ENCODE data around the gene SLIT2.

SLIT2 gene

DNA sequence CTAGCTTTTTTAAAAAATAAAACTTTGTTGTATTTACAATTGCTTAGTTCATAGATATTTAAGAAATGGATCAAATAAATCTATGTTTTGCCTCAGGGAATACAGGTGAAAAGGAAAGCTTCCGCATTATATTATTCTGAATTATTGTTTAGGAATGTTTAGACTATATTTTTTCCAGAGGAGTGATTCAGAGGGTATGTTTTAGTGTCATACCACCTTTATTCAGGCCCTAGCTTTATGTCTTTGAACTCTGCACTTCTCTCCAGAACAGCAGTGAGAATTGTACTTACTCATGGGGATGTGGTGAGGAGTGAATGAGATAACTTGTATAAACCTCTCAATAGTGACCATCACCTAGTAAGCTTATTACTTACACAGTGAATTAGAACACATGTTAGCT, 14.0 kb downstream of the SLIT2 start:
- DNase-seq = no peak

DNA sequence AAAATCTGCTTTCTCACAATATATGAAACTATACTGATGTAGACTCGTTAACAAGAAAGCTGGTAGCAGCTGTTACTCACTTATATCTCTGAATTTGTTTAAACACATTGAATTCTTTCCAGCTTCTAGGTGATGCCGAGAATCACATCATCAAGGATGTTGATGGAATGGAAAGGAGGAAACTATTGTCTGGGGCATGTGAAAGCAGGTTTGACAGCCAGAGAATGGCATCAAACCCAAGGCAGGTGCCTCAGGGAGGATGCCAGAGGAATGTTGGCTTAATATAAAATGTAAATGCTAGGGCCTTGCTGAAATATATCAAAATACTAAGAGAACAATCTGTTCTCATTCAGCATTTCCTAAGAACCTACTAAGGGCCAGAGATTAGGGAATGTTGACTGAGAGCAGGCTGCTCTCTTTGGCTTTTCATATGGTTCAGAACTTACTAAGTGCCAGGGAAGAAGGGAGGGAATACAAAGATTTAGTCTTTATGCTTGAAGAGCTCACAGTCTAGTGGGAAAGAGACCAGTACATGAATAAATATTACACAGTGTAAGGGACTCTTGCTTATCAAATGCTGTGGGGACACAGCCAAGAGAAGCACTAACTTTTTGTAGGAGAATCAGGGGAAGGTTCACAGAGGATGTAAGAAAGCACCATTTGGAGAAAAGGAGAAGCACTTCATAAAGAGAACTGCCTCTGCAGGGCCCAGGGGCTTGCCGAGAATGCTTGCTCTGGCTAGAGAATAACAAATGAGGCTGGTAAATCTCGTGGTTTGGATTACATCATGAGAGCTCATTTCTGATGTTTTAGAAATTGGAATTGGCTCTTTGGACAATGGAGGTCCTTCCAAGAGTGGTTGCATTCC, 14.7 kb downstream of the SLIT2 start:
- DNase-seq = no peak

DNA sequence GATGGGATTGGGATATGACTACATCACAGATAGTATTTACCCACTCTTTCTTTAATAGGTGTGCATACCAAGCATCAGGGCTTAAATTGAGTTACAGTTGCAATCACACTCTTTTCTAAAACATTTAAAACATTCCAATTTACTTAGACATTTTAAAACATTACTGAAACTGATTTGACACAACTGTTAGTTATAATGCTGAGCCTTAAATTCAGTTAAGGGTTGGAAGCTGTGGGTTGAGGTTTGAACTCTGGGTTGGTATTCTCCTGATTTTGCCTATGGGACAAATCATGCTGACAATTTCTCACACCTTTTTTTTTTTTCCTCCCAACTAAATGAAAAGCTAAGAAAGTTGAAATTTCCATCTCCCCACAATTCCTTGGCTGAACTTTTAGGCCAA, 16.3 kb downstream of the SLIT2 start:
- DNase-seq = no peak

DNA sequence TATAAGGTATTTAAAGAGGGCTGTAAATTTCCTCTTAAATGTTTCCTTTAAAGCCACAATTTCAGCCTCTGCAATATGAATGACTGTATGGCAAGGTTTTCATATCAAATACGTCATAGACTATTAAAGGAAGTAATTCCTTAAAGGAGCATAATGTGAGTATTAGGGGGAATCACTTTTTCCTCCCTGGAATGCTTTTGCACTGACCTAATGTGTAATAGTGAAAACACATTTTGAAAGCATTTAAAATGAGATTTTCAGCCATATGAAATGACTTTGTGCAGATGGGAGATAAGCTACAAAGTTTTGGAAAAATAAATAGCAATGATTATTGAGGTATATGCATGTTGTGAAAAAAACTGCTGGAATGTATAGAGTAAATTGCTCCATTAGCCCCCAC, 17.6 kb downstream of the SLIT2 start:
- DNase-seq = no peak

DNA sequence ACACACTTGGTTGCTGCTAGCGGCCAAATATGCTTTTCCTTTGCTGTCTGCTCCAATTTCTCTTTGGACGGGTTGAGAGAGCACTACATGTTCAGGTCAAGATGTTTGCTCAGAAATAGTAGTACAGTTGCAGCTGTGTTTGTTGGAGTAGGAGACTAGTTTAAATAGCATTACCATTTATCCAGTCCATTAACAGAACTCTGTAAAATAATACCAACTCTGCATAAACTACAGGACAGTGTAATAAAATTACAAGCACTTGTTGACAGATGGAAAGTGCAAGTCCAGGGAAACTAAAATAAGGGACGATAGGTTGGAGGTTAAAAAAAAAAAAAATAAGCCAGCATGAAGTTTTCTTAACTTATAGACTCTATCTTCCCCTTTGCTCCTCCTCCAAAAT, 20.2 kb downstream of the SLIT2 start:
- DNase-seq = no peak

DNA sequence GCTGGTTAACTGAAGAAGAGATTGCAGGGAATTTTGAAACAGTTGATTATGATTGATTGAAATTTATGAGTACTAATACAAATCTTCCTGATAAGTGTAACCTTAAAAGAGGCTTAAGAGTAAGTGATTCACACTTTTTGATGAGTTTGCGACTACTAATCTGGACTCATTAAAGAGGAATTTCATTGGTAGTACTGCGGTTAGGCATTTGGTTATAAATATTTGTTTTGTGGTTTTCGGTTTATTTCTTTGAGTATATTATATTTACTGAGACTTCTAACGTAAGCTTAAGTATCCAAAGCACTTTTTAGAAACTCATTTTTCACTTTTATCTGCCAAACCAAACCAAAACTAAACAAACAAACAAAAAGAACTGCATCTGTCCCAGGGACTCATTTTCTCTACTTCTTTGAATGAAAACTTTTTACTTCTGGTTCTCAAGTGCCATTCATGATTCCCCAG, 20.7 kb downstream of the SLIT2 start:
- no peak for DNase-seq

DNA sequence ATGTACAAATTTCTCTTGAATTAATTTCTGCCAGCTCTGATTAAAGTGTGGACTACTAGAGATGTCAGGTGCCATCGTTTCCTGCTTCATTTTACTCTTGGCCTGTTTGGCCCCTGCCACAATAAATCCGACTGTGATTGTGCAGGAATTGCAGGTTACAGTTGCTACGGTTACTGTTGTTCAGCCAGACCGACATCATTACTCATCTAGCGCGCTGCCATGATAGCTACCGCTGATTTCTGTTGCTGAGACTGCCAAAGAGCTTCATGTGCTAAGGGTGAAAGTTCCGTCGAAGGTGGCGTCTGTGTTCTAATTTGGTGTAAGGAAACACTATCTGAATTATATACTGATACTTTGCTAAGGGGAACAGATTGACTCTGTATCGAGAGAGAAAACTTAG, 22.1 kb downstream of the SLIT2 start:
- no peak for DNase-seq

DNA sequence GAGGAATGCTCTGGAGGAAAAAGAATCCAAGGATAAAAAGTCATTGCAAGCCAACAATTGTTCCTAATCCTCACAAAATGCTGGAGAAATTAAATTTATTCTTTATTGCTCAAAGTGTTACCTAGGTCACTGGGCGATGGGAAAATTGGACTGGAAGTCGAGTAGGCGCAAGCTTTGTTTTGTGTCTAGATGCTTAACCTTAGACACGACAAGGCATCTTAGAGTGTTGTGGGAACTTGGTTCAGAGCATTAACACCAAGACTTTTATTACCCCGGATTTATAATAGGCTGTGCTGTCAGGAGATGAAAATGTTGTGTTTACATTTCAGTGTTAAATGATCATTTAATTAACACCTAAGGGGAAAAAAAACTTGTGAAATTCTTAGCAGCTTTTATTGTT, 25.1 kb downstream of the SLIT2 start:
- DNase-seq = no peak

DNA sequence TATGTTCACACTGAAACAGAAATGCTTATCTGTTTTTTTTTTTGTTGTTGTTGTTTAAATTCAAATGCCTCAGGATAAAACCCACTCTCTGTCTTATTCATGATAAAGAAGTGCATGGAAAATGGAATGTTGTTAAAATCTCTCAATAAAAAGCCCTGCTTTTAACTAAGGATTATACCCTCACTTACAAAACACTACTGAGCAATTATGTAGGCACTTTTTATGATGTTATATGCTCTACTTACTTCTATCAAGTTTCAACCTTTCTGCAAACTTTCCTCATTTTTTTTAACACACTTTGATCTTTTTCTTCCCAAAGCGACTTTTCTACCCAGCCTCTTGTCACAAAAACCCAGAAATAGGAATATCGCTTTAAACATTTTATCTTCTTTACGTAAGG, 26.5 kb downstream of the SLIT2 start:
- no peak for DNase-seq

DNA sequence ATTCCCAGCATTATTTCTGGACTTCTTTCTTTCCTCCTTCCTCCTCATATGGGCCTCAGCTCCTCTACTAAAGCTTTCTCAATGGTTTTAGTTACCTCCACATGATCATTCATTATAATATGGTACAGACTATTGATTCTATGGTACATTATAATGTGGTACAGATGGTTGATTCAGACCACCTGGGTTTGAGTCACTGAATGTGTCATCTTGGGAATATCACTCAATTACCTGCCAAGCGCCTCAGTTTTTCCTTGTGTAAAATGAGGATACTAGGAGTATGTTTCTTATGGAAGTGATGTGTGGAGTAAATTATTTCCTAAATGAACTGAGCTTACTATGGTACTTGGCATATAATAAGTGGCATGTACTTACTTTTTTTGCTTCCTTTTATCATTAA, 27.7 kb downstream of the SLIT2 start:
- DNase-seq = no peak

DNA sequence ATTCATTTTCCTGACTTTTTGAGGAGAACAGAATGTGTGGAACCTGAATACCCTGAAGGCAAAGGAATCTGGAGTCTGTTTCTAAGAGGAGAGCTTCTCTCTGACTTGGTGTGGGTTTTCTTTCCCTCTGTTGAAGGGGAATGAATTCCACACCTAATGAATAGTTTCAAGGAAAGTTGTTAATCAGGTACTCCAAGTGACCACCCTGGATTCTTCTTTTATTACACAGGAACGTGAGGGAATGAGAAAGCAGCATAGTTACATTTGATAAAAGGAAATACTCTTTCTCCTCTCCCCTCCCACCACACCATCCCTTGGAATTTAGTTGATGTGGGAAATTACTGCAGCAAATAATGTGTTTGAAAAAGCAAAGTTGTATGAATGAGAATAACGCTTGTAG, 29.7 kb downstream of the SLIT2 start:
- no peak for DNase-seq

DNA sequence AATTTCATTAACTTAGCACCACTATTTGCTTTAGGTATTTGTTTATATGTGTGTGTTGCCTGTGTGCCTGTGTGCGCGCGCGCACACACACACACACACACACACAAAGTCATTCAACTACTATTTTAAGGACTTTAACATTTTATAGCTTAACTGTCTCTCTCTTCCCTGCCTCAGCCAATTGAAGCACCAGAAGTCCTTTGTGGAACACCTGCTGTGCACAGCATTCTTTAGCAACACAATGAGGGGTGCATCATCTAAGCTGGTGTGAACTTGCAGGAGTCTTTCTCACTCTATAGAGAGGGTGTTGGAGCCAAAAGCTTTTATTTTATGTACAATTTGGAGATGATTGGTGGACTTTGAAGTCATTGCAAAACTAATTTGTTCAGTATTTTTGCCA, 31.3 kb downstream of the SLIT2 start:
- DNase-seq = no peak

DNA sequence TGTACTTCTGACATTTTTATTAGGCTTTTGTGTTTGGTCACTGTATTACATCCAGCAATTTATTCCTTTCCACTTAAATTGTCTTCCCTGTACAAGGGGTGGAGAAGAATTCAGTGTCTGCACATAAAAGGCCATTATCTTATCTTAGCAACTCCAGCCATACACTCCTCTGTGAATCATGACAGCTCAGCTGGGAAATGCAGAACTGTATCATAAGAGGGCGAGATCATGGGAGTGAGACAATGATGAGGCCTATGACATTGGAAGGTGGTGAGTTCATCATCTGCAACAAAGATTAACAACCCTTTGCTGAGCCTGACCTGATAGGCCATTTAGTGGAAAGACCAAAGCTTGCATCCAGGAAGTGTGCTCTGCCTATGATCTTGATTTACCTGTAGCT, 33.3 kb downstream of the SLIT2 start:
- DNase-seq = peak; percentile 50

DNA sequence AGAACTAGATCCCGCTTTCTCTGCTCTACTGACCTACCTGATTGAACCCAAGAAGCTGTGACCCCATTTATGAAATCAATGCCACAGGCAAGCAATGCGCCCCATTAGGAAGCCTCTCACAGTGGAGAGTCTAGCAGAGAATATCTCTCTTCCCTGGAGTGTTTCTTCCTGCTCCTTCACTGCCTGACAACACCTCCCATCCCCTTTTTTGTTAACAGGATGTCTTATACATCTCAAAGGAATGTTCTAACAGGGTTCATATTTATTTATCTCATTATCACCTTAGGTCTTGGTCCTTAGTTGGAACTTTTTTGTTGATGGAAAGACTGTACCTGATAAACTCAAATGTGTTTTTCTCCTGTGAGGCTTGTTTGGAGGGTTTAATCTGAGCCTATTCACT, 35.5 kb downstream of the SLIT2 start:
- DNase-seq = no peak

DNA sequence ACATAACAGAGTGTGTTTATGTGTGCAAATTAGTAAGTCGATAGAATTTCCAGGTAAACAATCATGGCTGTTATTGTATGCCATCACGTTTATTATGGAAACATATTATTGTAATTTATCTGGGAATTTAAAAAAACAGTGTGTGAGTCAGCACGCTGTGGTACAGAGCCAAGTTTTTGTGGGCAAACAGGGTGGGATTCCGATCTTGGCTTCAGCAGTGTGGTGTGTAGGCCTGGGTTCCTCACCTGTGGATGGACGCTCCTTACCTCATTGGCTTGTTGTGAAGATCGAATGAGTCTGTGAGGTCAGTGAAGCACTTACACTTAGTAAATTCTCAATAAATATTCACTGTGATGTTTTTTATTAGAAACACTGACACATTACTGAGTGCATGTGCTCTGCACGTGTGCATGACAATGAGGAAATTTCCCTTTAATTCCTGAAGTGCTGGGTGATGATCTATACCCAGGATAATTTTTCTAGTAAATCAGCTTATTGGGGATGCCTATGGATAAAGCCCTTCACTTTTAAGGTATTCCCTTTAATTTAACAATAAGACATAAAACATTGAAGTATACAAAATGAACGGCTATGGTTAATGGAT, 36.4 kb downstream of the SLIT2 start:
- no peak for DNase-seq

DNA sequence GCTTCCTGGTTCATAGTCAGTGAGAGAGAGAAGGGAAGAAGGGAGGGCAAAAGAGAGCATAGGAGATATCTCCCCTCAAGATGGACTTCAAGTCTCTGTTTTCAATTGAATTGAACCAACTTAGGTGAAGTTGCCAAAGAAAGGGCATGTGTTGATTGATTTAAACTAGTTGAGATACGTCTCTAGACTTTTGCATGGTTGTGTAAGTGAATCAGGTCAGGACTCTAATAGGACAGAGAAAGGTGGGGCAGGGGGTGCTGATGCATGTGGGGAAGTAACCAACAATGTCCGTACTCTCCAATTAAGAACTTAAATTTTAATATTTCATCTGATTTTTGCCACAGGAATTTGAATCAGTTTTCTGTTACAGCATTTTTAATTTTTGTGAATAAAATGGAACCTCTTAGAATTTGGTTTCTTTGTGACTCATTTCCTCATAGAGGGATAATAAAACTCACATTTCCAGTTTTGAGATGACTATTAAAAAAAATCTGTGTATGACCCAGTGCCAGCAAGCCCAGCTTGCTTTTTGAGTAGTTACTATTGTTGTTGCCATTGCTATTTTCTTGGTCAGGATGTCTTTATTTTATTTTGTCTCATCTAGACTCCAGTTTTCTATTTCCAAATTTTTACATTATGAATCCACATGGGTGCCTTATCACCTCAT, 37.3 kb downstream of the SLIT2 start:
- DNase-seq = no peak

DNA sequence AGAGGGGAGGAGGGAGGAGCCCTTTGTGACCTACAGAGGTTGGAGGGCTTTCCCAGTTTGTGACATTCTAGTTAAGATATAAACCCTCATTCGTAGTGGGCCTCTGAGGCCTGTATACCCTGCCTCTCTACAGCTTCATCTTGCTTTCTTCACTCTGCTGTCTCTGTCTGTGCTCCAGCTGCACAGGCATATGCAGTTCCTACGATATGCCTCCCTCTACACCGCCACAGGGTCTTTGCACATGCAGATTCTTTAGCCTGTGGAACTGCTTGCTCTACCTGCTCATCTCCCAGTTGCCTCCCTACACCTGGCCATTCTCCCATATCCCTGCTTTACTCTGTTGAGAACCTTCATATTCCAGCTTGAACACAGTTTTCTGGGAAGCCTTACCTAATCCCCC, 38.1 kb downstream of the SLIT2 start:
- no peak for DNase-seq

DNA sequence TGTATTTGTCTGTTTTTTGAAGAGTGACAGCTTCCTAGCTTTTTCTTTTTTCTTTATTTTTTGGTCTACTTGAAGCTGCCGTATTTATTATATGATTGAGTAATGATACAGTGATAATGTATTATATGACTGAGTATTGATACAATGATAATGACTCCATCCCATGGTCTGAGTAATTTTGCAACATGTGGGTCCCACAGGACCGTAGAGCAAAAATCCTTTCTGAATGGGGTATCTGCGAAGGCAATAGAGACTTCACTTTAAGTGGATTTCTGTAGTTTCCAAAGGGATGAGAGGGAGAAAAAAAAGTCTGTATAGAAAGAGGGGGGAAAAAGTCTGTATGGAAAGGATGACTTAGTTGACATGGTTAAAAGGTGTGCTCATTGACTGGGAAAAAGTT, 41.0 kb downstream of the SLIT2 start:
- DNase-seq = no peak

DNA sequence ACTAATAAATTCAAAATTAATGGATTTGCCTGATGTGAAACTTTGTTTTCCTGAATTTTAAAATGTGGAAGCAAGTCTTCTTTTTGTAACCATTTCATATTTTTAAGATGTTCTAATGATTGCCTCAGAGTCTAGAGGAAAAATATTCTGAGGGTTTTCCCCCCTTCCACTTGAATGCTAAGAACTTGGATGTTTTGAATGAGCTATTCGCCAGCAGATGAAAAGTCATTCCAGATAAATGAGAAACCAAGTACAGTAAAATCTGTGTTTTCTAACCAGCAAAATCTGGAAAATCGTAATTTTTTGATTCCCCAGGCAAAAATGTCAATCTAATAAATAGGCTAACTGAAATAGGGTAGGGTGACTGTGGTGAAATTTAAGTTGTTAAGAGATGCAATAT, 45.6 kb downstream of the SLIT2 start:
- no peak for DNase-seq

DNA sequence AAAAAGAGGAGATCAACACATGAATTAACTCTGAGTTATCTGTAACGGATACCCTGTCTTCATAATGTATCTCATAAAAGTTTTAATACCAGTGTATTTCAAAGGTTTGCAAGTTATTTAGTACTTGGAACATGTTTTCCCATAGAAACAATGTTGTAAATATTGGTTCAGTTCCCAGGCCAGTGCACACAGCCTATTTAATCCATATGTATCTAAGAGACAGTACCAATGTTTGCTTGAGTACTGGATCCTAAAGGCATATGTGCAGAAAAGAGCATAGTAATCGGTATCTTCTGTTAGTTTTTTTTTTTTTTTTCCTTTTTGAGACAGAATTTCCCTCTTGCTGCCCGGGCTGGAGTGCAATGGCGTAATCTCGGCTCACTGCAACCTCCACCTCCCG, 46.1 kb downstream of the SLIT2 start:
- DNase-seq = no peak

DNA sequence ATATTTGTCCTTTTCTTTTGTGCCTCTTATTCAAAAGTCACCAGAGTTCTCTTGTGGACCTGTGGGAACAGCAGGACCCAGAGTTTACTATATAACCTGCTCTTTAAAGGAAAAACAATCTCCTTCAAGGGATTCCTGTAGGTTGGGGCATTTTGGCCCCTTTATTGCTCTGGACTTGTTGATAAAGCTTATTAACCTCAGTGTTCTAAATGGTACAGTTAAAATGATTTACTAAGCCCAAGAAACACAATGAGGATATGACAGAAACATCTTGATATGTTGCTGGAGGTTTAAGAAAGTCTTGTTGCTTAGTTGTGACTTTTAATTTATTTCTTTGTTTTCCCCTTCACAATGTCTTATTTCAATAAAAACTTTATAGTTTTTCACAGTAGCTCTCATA, 46.8 kb downstream of the SLIT2 start:
- DNase-seq = no peak

DNA sequence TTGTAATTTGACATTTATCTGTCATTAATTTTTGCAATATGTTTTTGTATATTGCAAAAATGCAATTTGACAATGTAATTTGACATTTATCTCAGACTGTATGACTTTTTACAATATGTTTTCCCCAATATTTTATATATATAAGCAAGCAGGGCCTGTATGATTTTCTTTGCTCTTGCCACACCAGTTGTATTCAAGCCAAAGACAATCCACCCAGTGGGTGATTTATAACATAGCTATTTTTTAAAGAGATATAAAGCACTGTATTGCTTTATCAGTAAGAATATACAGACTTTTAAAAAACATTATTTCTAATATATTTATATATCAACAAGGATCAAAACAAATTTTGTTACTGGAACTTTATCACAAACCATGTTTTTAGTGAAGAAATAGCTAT, 47.3 kb downstream of the SLIT2 start:
- no peak for DNase-seq

DNA sequence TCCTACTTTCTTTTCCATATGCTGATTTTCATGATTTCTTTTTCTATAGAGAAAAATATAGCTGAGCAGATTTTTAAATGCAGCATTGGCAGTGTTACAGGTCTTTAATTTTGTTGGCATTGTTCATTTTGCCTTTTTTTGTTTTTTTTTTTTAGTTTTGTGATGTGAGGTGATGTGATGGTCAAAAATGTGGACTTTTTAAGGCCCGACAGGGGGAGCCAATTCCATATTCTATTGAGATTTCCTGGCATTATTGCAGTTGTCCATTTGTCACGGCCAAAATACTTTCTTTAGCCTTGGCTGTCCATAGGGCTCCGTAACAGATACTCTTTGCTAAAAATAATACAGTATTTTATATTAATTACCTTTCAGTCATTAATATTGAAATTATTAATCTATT, 47.8 kb downstream of the SLIT2 start:
- peak; percentile 5 for DNase-seq

DNA sequence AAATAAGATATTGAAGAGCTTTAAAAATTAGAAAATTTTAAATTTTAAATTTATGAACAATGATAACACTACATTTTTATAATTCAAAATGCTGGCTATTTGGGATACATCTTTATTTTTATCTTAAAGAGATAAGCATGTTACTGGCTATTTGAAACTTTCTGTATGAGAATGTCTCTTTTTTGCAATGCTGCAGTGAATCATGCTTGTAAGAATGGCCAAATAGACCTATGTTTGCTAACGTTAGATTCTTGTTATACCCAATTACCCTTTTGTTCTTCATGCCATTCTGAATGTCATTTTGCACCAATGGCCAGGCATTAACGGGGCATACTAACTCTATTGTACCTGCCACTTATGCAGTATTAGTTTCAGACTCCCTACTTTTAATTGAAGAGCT, 49.5 kb downstream of the SLIT2 start:
- DNase-seq = no peak

All from suppressor macrophage treated with lipopolysaccharide for 4 hours (primary cell).